K562 (cell line): ENCODE results near the gene TRMU. TPM values are rescaled to one million over a fixed set of nuclear protein-coding genes. Genes with fewer than 3 reads are reported as not detected.

Experiments
- ATAC-seq: fragments of 200-7000 bp; cut with Tn5 transposase; 3 replicates; pipeline ENCODE4 v1.9.1; 2020; ENCODE audit warnings: moderate library complexity
- BruUV-seq: library from RNA; stranded (reverse); fragments of 400-500 nt; replicated peaks from 2 replicates; lab custom pipeline; 2021; lab: Mats Ljungman, UMichigan
- CTCF ChIA-PET: fragments of 300-600 bp; formaldehyde crosslinking; extraction: SDS; loops from one replicate; lab custom pipeline; 2021; ENCODE audit warnings: low intra/inter-chr PET ratio; lab: Yijun Ruan, JAX
- POLR2A ChIA-PET: fragments of 300-600, 350-650 bp; sonication (Branson Sonifier 250); formaldehyde crosslinking; extraction: SDS; loops from one replicate; lab custom pipeline; 2021; ENCODE audit warnings: antibody characterized with exemption, inconsistent platforms; lab: Yijun Ruan, JAX
- DNase-seq, 4 experiments: peaks; one replicate each; pipeline versions ENCODE4 v3.0.0 to v3.0.0-alpha.2; 2011 to 2018; ENCODE audit warnings: low spot score in 3 of 4, mixed read lengths in 3 of 4; ENCODE audit errors: extremely low read depth in 1 of 4
- FAIRE-seq: peaks from 2 replicates; lab custom pipeline; 2011; peaks lifted over from hg19 to GRCh38; lab: Jason Lieb, UNC
- H2AFZ ChIP-seq: 2 replicates; pipeline ENCODE4 v1.6.0; 2011; ENCODE audit warnings: low read depth, low read length, control low read depth, inconsistent platforms
- H3K27ac ChIP-seq: fragments of 200-600 bp; 3 replicates; pipeline ENCODE4 v1.8.0; 2011; ENCODE audit warnings: low read depth, mild to moderate bottlenecking, control low read depth, inconsistent platforms, low read length, moderate library complexity, mixed read lengths; ENCODE audit errors: extremely low read depth
- H3K27me3 ChIP-seq, 2 experiments: fragments of 300-600 bp in 1 of 2; 2 replicates in 1 of 2; 3 replicates in 1 of 2; pipeline versions ENCODE4 v1.6.0 to v1.8.0; 2011; ENCODE audit warnings: inconsistent platforms in 2 of 2, low read length in 2 of 2, mild to moderate bottlenecking in 1 of 2, mixed read lengths in 1 of 2, moderate library complexity in 1 of 2; ENCODE audit not compliant: control insufficient read depth in 2 of 2, insufficient read depth in 2 of 2
- H3K36me3 ChIP-seq: fragments of 300-600 bp; 3 replicates; pipeline ENCODE4 v1.8.0; 2011; ENCODE audit warnings: mild to moderate bottlenecking, low read length, inconsistent platforms; ENCODE audit not compliant: control insufficient read depth, insufficient read depth
- H3K4me1 ChIP-seq, 2 experiments: fragments of 200-600 bp in 1 of 2; replicated peaks in 1 of 2; 2 replicates in 1 of 2; 3 replicates in 1 of 2; pipeline versions ENCODE4 v1.5.1 to v1.8.0; 2011; ENCODE audit warnings: inconsistent platforms in 2 of 2, low read length in 2 of 2, mild to moderate bottlenecking in 1 of 2, mixed read lengths in 1 of 2, moderate library complexity in 1 of 2; ENCODE audit not compliant: control insufficient read depth in 2 of 2, insufficient read depth in 2 of 2
- H3K4me2 ChIP-seq: 2 replicates; pipeline ENCODE4 v1.6.1; 2011; ENCODE audit warnings: low read length, control low read depth, inconsistent platforms, mixed read lengths; ENCODE audit not compliant: insufficient read depth
- H3K4me3 ChIP-seq: fragments of 200-600 bp; sonication (generic), shearing (Covaris generic); 2 replicates; pipeline ENCODE4 v1.5.1; 2016; ENCODE audit warnings: control low read depth, inconsistent platforms
- H3K79me2 ChIP-seq: fragments of 200-600 bp; 3 replicates; pipeline ENCODE4 v1.8.0; 2011; ENCODE audit warnings: low read length, inconsistent platforms; ENCODE audit not compliant: control insufficient read depth, insufficient read depth
- H3K9ac ChIP-seq, 2 experiments: 2 replicates each; pipeline versions ENCODE4 v1.6.0 to v1.6.1; 2011; ENCODE audit warnings: low read depth in 2 of 2, low read length in 2 of 2, control low read depth in 1 of 2, inconsistent platforms in 1 of 2, mild to moderate bottlenecking in 1 of 2, mixed read lengths in 1 of 2; ENCODE audit not compliant: insufficient read depth in 1 of 2
- H3K9me1 ChIP-seq: one replicate; pipeline ENCODE4 v1.6.0; 2011; ENCODE audit warnings: inconsistent platforms, mild to moderate bottlenecking, low read length, moderate library complexity; ENCODE audit not compliant: control insufficient read depth, insufficient read depth
- H3K9me3 ChIP-seq: replicated peaks from 2 replicates; pipeline ENCODE4 v1.5.1; 2011; ENCODE audit warnings: low read depth, low read length, inconsistent platforms; ENCODE audit not compliant: control insufficient read depth, insufficient read depth
- H4K20me1 ChIP-seq: replicated peaks from 2 replicates; pipeline ENCODE4 v1.6.1; 2011; ENCODE audit warnings: low read length, inconsistent platforms, mixed read lengths; ENCODE audit not compliant: control insufficient read depth, insufficient read depth
- ARID1B ChIP-seq: fragments of 450-650 bp; IDR thresholded peaks from 2 replicates; pipeline ENCODE4 v1.6.1; 2016; ENCODE audit warnings: antibody characterized with exemption, mild to moderate bottlenecking, inconsistent platforms
- BRD9 ChIP-seq: fragments of 450-650 bp; IDR thresholded peaks from 2 replicates; pipeline ENCODE4 v1.6.1; 2018; ENCODE audit warnings: low read depth; ENCODE audit not compliant: partially characterized antibody
- CHD4 ChIP-seq: fragments of 200-600 bp; sonication (generic); IDR thresholded peaks from 3 replicates; pipeline ENCODE4 v1.6.1; 2012; ENCODE audit warnings: low read depth, mild to moderate bottlenecking, mixed read lengths, low read length, inconsistent platforms; ENCODE audit not compliant: insufficient read depth, insufficient replicate concordance, poor library complexity, severe bottlenecking
- EHMT2 ChIP-seq: fragments of 450-650 bp; IDR thresholded peaks from 2 replicates; pipeline ENCODE4 v1.6.1; 2018; ENCODE audit warnings: antibody characterized with exemption
- ERF ChIP-seq: fragments of 450-650 bp; formaldehyde crosslinking; IDR thresholded peaks from 2 replicates; pipeline ENCODE4 v1.4.0; 2020; ENCODE audit warnings: mild to moderate bottlenecking, mixed read lengths
- NR4A1 ChIP-seq, 2 experiments: fragments of 250-450 bp in 1 of 2; fragments of 450-650 bp in 1 of 2; sonication (Bioruptor Pico) in 1 of 2; IDR thresholded peaks; 2 replicates each; pipeline versions ENCODE4 v1.4.0 to v1.6.1; 2016 to 2020; ENCODE audit warnings: mild to moderate bottlenecking in 2 of 2, missing compliant biosample characterization in 1 of 2, missing genetic modification characterization in 1 of 2, moderate library complexity in 1 of 2
- PATZ1 ChIP-seq: fragments of 250-450 bp; sonication (Bioruptor Pico); IDR thresholded peaks from 2 replicates; pipeline ENCODE4 v1.5.0; 2020; ENCODE audit warnings: mild to moderate bottlenecking, borderline replicate concordance
- PHB2 ChIP-seq: fragments of 450-650 bp; IDR thresholded peaks from 2 replicates; pipeline ENCODE4 v1.6.1; 2017; ENCODE audit warnings: low read depth
- RREB1 ChIP-seq: fragments of 250-450 bp; sonication (Bioruptor Pico); IDR thresholded peaks from 2 replicates; pipeline ENCODE4 v1.4.0; 2020
- ZBTB5 ChIP-seq: fragments of 450-650 bp; IDR thresholded peaks from 2 replicates; pipeline ENCODE4 v1.6.1; 2017; ENCODE audit warnings: antibody characterized with exemption
- WGBS: fragments of 100-300 bp; shearing (Covaris generic); methylation state at CpG from one replicate; pipeline ENCODE4 v1.1.6; 2016; ENCODE audit warnings: low coverage, mixed read lengths; ENCODE audit not compliant: insufficient coverage; ENCODE audit errors: missing lambda C conversion rate; 5-methylcytosine and 5-hydroxymethylcytosine counted together
- in situ Hi-C: fragments of 300-500 bp; cut with MboI; formaldehyde crosslinking; loops from 4 replicates; pipeline ENCODE4 v1.15.0; 2018; ENCODE audit warnings: inconsistent platforms, mixed read lengths
- intact Hi-C: fragments of 100-400 bp; cut with micrococcal nuclease; formaldehyde crosslinking; loops from 2 replicates; pipeline ENCODE4 v1.14.2; 2022
- polyA plus RNA-seq, 8 experiments: library from polyadenylated mRNA; depleted of rRNA in 4 of 8; stranded (reverse) in 5 of 8; unstranded in 3 of 8; fragments of >200 nt; fragmentation: Nextera tagmentation in 2 of 8; fragmentation: Illumina TruSeq in 1 of 8; extraction: Ambion mirVana in 2 of 8; extraction: Trizol in 1 of 8; gene quantifications; 2 replicates each; pipeline versions ENCODE4 v1.2.1 to v1.2.3, GENCODE V29; 2011 to 2014; ENCODE audit warnings: inconsistent platforms in 1 of 8, missing spikeins in 1 of 8
- total RNA-seq, 7 experiments: library from RNA; depleted of rRNA in 6 of 7; stranded (reverse); fragments of >200 nt in 6 of 7; fragmentation: Illumina TruSeq in 2 of 7; extraction: Trizol in 2 of 7; gene quantifications; 2 replicates each; pipeline versions ENCODE4 v1.2.1 to v1.2.3, GENCODE V29; 2011 to 2021; ENCODE audit warnings: low replicate concordance in 1 of 7

The TRMU gene
- total and polyA plus RNA-seq, 9 of the 15 experiments (the other 6 are each of a cell fraction or from before 2014, with no cell fraction given) = 2.3 to 49.9 (median 35.3) TPM

GRCh38 chr22:46346680-46347405, 11.3 kb downstream of the TRMU start:
- BruUV-seq = no TSS peak
- H3K36me3 ChIP-seq = peaks cover 89% of the 10 kb centered on the region; the same call in 2 of the 3 replicates
- TF ChIP-seq RREB1 (CRISPR knock-in tag) (no peak), ARID1B (no peak), NR4A1 (CRISPR knock-in tag; IDR thresholded peaks at IDR 0.05) (no peak), NR4A1 (tag; IDR thresholded peaks at IDR 0.05) (no peak), ZBTB5 (no peak), PATZ1 (CRISPR knock-in tag) (no peak), PHB2 (no peak), CHD4 (no peak), ERF (CRISPR knock-in tag) (no peak), EHMT2 (no peak), BRD9 (no peak)

More at GRCh38 chr22:46346680-46347405, 11.3 kb downstream of the TRMU start:
- Histone ChIP-seq H3K9me1 (no peaks in the 10 kb centered on the region), H3K9me3 (no peaks in the 10 kb centered on the region), H3K4me3 (no peak overlapping the region), H3K27ac (no peak overlapping the region), H3K4me2 (no peak overlapping the region), H3K27me3 (no peaks in the 10 kb centered on the region), H3K4me1 (no peaks in the 10 kb centered on the region), H3K9ac (no peak overlapping the region), H4K20me1 (no peaks in the 10 kb centered on the region), H3K79me2 (no peaks in the 10 kb centered on the region), H2AFZ (no peak overlapping the region)
- ChIA-PET POLR2A (interaction anchor here (0.7 kb wide), 1 partner anchor 217 kb away, joined by 3 read pairs; no protein-coding TSS in a partner anchor), CTCF (no interaction called here)
- FAIRE-seq = no peak
- WGBS = 89% methylated on average over 17 of the region's 19 CpGs
- intact Hi-C loops = no loop called here
- DNase-seq = no peak
- in situ Hi-C loops = no loop called here
- ATAC-seq = no peak
